GM19467 (cell line): ENCODE measurements around the gene RPP25L.

ENCODE experiments used
- ATAC-seq: cut with Tn5 transposase; IDR thresholded peaks from one replicate; pipeline ENCODE4 v1.9.1; 2021; ENCODE audit warnings: mild to moderate bottlenecking, moderate library complexity; ENCODE audit not compliant: unreplicated experiment

Gene RPP25L

GRCh38 chr9:34571481-34571810 lies 40.5 kb downstream of the RPP25L start:
- ATAC-seq, result no peak

- no peak for ATAC-seq
Observed at GRCh38 chr9:34570809-34571480, 41.0 kb downstream of the RPP25L start.

- no peak for ATAC-seq
Observed at GRCh38 chr9:34570376-34570775, 41.5 kb downstream of the RPP25L start.

- no peak for ATAC-seq
Observed at GRCh38 chr9:34568774-34569173, 43.1 kb downstream of the RPP25L start.

DNA sequence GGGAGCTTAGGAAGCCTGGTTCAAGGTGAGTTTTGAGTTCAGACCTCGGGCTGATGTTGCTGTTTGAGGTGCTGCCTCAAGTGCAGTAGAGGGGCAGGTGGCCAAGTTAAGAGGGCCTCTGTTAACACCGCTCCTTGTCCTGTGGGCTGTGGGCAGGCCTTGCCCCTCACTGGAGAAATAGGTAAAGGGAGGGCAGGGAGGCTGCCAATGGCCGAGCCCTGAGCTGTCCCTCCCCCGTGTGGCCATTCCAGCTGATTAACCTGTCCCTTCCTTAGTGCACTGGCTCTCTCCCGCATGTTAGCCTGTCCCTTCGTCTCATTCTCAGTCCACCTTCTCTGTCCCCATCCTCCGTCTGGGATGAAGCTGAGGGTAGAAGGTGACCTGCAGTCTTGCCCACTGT lies 43.8 kb downstream of the RPP25L start:
- no peak for ATAC-seq

- ATAC-seq, result no peak
Observed at GRCh38 chr9:34566972-34567371, 44.9 kb downstream of the RPP25L start.

- no peak for ATAC-seq
Observed at GRCh38 chr9:34566322-34566721, 45.6 kb downstream of the RPP25L start.

DNA sequence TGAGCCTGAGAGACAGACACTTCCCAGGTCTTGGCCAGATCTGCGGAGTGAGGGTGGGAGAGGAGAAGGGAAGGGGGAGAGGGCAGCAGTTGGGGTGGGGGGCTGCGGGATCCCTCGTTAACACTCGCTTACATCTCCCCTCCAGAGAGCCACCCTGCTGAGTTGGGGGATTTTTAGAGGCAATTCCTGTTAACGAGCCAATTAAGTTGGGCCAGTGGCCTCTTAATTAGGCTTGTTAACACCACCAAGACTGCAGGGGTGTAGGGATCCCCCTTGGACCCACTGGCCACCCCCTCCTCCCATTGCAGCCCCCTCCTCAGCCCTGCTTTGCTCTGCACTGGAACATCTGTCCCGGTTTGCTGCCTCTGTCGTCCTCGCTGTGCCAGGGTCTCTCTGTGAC lies 46.0 kb downstream of the RPP25L start:
- ATAC-seq, result no peak

- ATAC-seq, result no peak
Observed at GRCh38 chr9:34564617-34565016, 47.3 kb downstream of the RPP25L start.

GRCh38 chr9:34563262-34563661 lies 48.6 kb downstream of the RPP25L start:
- ATAC-seq, result no peak

DNA sequence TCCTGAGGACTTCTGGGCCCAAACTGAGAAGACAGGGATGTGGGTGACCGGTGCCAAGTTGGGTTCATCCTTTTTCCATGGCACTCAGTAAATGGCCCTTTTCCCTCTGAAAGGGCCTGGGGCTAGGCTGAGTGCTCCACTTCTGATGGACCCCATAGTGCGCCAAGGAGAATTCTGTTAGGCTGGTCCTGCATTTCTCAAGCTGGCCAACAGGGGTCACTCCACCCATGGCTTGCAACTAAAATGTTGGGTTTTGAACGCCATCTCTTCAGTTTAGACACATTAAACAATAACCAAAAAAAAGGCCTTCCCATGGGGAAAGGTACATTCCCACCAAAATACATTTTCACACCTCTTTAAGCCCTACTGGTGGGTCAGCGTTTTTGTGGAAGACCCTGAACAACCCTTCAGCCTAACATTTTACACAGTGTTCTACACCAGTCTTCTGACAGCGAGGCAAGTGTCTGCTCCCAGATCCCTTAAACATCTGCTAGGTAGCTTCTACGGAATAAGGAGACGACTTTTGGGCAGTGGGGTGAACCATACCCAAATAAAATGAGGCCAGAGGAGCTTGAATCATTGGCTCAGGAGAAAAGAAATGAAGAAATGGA lies 49.7 kb downstream of the RPP25L start:
- no peak for ATAC-seq

DNA sequence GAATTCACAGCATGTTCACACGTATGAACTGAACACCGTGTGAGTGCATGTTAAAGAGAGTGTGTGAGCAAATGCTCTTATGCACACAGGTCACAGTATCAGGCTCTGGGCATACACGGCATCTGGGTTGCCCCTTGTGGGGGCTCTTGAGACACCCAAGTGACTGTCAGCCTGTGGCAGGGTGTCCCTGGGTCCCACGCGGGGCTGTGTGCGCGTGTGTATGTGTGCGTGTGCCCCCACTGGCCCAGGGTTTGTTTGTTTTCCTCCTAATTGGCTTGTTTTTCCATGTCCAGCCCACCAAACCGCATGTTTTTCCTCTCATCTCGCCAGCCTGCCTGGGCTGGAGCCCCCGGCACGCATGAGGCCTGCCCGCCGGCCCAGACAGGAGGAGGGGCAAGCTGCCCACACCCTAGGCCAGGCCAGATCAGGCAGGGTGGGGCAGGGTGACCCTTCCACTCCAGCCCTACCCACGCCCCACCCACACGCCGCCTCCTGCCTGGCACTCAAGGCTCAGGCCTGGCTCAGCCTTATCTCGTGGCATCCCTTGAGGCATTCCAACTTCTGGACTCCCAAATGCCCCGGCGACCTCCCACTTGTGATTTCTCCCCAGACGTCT lies 51.2 kb downstream of the RPP25L start:
- ATAC-seq, result no peak
